ENCODE results near the gene TRIM16.
"Not testable (repeated sequence)": the region's sequence is repeated elsewhere in the genome, so short reads cannot be mapped to it uniquely, and the experiment has no call there.

The TRIM16 gene

GRCh38 chr17:15657868-15658267, 26.2 kb downstream of the TRIM16 start:
- TF ChIP-seq CTCF (IDR thresholded peaks at IDR 0.05; ENCODE audit: low read length, missing control alignments), result no peak
- DNase-seq (ENCODE audit: low read depth), result no peak
- no peak overlapping the region for H3K4me3 ChIP-seq (replicated peaks; ENCODE audit: low read depth, low read length)

GRCh38 chr17:15654886-15655561, 29.1 kb downstream of the TRIM16 start:
- DNase-seq (ENCODE audit: low read depth), result no peak
- H3K4me3 ChIP-seq (replicated peaks; ENCODE audit: low read depth, low read length), result no peak overlapping the region
- TF ChIP-seq CTCF (IDR thresholded peaks at IDR 0.05; ENCODE audit: low read length, missing control alignments), result no peak

GRCh38 chr17:15654401-15654800, 29.7 kb downstream of the TRIM16 start:
- H3K4me3 ChIP-seq (replicated peaks; ENCODE audit: low read depth, low read length); DNase-seq (ENCODE audit: low read depth): not testable (repeated sequence)

- no peak for DNase-seq (ENCODE audit: low read depth)
- no peak for TF ChIP-seq CTCF (IDR thresholded peaks at IDR 0.05; ENCODE audit: low read length, missing control alignments)
- H3K4me3 ChIP-seq (replicated peaks; ENCODE audit: low read depth, low read length), result no peak overlapping the region
Measured at GRCh38 chr17:15652960-15653359, 31.2 kb downstream of the TRIM16 start.

GRCh38 chr17:15651583-15652110, 32.5 kb downstream of the TRIM16 start:
- TF ChIP-seq CTCF (IDR thresholded peaks at IDR 0.05; ENCODE audit: low read length, missing control alignments), result no peak
- H3K4me3 ChIP-seq (replicated peaks; ENCODE audit: low read depth, low read length), result peak overlapping the region; percentile 75
- peak; percentile 98 for DNase-seq (ENCODE audit: low read depth)

GRCh38 chr17:15650741-15651582, 33.1 kb downstream of the TRIM16 start:
- H3K4me3 ChIP-seq (replicated peaks; ENCODE audit: low read depth, low read length), result peak overlapping the region; percentile 75
- TF ChIP-seq CTCF (IDR thresholded peaks at IDR 0.05; ENCODE audit: low read length, missing control alignments), result no peak
- no peak for DNase-seq (ENCODE audit: low read depth)

- TF ChIP-seq CTCF (IDR thresholded peaks at IDR 0.05; ENCODE audit: low read length, missing control alignments), result no peak
- DNase-seq (ENCODE audit: low read depth), result peak; percentile 49
- peak overlapping the region; percentile 75 for H3K4me3 ChIP-seq (replicated peaks; ENCODE audit: low read depth, low read length)
Measured at GRCh38 chr17:15649861-15650421, 34.2 kb downstream of the TRIM16 start.
